UCSD-AML1 (cell line): ENCODE measurements around the gene TMEM255B.
"Not testable (repeated sequence)": the region's sequence is repeated elsewhere in the genome, so short reads cannot be mapped to it uniquely, and the experiment has no call there.

Source experiments
- DNase-seq: peaks from one replicate; lab custom pipeline; 2025; ENCODE audit not compliant: unreplicated experiment; lab: John Stamatoyannopoulos, UW

The TMEM255B gene

DNA sequence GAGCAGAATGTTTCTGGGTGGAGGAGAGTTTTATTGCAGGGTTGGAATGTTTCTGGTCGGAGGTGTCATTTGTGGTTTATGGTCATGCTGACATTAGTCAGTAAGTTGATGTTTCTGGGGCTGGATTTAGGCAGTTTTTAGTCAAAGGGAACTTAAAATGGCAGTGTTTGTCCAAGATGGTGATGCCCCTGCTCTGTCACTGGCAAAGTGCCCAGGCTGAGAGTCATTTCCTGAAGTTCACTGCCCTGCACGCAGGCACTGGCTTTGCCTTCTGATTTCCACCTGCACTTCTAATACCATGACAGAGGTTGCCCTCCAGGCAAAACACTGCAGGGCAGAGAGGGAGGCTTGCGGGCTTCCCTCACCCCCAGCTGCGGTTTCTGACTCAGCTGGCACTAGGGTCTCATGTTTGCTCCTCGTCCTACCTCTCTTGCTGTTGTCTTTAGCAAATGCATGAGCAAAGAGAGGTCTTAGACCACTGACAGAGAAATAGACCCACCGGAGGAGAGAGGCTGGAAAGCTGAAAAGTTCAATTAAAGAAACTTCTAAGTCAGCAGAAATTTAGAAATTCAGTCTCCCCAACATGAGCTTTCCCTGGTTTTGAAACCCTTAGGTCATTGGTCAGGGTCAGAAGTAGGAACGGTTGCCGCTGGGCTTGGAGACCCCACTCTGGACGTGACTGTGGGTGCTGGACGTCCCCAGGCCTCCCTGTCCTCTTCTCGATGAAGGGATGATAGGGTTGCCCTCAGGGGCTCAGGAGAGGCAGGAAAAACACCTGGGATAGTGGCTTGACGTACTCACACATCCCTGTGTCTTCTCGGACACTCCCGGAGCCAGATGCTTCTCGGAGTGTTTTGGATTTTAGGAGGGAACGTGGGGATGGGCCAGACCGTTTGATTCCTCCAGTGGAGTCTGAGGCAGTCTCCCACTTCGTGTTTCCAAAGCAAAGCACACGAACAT lies 26.3 kb downstream of the TMEM255B start:
- no peak for DNase-seq

DNA sequence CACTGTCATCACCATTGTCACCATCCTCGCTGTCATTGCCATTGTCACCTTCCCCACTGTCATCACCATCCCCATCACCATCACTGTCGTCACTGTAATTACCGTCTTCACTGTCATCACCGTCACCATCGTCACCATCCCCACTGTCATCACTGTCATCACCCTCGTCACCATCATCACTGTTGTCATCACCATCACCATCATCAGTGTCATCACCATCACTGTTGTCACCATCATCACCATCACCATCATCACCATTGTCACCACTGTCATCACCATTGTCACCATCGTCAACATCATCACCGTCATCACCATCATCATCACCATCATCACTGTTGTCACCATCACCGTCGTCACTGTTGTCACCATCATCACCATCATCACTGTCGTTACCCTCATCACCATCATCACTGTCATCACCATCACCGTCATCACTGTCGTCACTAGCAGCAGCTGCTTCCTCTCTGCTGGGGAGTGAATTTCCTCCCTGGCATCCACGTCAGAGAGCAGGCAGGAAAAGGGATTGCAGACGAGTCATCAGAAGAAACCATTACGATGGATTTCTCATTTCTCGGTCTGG lies 27.3 kb downstream of the TMEM255B start:
- DNase-seq = no peak

DNA sequence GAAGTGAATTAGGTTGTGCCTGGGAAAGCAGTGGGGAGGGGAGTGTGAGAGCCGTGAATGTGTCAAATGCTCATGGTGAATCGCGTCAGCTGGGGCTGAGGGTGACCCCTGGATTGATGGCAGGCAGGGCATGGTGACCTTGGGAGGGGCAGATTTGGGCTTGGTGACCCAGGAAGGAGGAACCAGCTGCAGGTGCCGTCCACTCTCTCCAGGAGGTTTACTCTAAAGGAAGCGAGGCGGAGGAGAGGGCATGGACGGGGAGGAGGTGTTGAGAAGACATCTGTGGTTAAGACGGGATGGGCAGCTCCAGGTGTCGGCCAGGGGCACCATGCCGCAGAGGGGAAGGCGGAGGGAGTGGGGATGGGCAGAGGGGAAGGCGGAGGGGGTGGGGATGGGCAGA lies 28.7 kb downstream of the TMEM255B start:
- DNase-seq = no peak

DNA sequence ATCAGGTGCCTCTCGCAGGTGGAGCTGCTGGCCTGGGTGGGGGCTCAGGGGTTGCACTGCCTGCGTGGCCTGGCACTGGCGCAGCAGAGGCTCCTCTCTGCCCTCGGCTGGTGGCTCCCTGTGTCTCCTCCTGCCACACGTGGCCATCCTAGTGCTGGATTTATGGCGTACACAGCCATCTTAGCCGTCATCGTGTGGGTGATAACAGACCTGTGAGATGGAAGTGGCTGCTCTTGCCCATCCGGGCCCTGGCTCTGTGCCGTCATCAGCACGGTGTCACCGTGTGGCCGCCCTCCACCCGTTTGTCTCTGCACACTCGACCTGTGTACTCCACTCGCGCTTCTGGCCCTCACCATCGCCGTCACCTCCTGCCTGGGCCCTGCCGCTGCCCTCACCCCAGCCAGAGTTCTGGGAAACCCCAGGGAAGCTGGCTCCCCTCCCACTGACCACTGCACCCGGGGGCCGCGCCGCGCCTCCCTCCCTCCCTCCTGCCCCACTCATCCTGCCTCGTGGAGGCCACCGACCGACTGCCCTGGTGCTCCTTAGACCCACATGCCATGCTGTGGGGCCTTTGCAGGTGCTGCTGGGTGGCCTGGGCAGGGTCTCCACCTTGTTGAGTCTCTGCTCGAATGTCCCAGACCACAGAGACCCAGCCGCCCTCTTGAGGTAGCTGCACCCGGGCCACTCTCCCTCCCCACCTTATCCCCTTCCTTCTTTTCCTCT lies 29.5 kb downstream of the TMEM255B start:
- no peak for DNase-seq

DNA sequence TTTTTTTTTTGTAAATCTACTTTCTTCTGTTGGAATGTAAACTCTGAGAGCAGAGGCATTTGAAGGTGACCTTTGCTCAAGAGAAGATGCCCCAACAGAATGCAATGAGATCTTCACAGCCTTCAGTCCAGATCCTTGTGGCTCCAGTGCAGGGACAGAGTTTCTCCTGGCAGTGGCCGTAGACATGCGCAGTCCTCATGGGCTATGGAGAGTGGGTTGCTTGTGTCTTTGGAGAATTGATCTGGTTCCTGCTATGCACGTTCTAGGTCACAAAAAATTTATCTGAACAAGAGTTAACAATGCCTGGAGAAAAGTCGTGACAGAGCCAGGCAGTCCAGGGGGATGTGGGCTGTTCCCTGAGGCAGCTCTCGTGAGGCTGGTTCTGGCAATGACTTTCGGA lies 30.1 kb downstream of the TMEM255B start:
- no peak for DNase-seq

DNA sequence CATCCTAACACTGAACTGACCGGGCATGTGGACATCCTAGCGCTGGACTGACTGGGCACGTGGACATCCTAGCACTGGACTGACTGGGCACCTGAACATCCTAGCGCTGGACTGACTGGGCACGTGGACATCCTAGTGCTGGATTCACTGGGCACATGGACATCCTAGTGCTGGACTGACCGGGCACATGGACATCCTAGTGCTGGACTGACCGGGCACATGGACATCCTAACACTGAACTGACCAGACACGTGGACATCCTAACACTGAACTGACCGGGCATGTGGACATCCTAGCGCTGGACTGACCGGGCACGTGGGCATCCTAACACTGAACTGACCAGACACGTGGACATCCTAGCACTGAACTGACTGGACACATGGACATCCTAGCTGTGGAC lies 30.9 kb downstream of the TMEM255B start:
- not testable (repeated sequence) for DNase-seq

DNA sequence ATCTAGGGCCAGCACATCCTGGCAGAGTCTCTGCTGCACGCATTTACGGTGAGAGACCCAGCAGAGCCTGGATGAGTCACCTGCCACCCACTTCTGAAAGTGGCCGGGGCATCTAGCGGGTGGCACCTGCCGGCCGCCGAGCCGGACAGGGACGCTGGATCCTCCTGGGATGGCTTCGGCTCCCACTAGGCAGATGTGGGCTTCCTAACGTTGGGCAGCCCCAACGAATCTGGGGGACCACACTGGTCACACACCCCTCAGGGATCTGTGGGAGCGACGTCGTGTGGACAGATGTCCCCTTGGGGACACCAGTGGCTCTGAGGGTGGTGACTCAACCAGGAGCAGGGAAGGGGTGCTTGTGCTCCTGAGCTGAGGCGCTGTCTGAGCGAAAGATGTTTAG lies 32.2 kb downstream of the TMEM255B start:
- no peak for DNase-seq

DNA sequence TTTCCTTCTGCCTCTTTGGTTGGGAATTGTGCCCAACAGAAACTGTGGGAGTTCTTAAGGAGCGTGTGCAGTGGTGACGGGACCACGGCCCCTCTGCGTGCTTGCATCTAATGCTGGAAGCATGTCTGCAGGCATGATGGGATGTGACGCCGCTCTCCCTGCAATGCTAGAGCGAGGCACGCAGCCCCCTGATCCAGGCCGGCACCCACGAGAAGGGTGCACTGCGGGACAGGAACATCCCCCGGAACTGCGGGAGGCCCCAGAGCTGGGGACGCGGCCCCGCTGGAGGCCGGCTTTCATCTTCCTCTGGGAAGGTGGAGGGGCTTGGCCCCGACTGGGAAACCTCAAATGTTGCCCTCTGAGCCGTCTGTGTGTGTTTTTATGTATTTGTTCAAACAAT lies 32.7 kb downstream of the TMEM255B start:
- no peak for DNase-seq

DNA sequence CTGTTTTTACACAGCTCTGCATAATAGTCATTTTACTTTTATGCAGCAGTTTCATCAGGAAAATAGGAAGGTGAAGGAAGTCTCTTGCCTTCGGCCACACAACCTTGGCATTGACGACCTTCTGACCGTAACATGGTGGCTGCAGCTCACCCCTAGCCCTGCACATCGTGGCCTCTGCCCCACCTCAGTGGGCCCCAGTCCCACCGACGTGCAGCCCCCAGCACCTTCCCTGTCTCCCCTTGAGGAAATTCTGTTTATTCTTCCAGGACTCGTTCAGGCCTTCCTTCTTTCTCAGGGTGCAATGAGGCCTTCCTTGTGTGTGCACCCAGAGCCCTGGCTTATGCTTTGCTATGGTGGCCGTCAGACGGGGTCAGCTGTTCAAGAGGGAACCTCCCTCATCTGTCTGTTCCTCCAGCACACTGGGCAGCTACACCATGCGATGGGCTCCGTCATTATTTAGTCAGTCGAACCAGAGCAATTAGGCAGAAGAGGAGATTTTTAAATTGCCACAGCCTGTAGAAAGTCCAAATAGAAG lies 33.3 kb downstream of the TMEM255B start:
- no peak for DNase-seq

DNA sequence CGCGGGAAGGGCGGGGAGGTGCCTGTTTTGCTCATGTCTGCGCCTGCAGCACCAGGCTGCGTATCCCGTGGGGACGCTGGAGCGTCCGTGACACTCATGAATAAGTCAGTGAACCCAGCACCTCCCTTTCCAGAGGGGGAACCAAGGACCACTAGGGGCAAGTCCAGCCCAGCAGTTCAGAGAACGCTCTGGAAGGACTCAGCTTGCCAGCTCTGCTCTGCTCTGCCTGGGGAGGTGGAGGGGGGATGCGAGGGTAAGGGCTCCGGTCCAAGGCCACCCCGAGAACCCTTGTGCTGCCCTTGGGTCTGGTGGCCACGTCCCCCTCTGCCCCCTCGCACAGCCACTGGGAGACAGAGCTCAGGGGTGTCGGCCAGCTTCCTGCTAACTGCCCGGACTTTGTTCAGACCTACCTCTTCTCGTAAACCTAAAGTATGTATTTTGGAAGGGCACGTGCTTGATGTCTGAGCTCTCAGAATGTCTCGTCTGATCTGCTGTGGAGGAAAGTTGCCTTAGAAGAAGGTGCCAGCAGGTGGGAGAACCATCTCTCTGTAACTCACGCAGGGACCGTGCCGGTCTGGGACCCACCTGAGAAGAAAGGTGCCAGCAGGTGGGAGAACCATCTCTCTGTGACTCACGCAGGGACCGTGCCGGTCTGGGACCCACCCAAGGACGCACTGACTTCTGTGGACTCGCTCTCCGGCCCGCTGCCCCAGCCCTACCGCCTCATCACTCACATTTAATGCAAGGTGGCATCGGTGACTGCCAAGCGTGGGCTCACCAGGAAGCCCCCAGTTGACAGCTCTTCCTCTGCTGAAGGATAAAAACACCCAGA lies 34.1 kb downstream of the TMEM255B start:
- no peak for DNase-seq

DNA sequence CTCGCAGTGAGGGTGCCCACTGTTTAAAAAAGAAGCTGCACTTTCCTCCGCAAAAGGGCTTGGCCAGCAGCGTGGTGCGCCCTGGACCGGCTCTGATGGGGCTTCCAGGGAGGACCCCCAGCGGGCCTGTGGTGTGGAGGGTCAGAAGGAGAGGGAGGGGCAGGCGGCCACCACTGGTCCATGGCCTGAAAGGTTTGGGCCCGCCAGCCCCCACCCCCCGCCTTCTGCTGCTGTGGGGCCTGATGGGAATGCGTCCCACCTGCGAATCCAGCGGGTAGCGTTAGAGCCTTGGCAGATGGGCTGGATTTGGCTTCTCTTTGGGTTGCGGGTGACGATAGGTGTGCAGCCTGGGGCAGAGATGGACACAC lies 34.7 kb downstream of the TMEM255B start:
- DNase-seq = no peak

DNA sequence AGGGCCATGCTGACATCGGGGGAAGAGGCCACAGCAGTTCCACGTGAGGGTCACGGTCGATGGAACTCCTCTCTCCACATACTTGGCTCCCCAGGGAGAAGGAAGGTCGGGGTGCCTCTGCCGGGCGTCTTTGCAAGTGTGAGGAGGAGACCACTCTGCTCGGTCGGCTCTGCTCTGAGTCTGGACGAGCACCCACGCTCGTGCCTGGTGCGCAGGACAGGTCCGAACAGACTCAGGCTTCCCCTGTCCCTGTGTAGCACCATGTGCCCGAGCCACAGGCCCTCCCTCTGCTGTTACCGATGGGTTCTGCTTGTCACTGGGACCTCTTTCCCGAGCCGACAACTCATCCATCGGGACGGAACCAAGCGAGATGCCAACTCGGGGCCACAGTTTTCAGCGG lies 35.1 kb downstream of the TMEM255B start:
- DNase-seq = no peak

DNA sequence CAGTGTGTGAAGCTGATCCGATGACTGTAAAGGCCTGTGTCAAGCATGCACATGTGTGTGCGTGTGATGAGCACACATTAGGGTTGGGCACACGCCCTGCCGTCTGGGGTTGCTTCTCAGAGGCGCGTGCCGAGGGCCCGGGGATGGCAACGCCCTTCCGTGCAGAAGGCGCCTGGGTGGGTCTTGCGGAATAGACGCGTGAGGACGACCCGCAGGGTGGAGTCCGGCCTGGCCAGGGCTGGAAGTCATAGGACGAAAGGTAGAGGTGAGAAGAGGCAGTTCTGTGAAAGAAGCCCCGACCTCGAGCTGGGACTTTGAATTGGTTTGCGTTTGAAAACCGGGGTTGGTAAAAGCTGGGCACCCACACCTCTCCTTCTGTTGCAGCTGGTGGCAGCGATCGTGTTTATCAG lies 35.7 kb downstream of the TMEM255B start:
- DNase-seq = no peak

DNA sequence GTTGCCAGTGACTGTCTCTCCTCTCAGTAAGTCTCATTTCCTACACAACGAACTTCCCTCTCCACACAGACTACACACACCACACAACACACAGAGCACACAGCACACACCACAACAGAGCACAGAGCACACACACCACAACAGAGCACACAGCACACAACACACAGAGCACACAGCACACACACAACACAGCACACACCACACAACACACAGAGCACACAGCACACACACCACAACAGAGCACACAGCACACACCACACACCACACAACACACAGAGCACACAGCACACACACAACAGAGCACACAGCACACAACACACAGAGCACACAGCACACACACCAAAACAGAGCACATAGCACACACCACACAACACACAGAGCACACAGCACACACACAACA lies 36.3 kb downstream of the TMEM255B start:
- DNase-seq = not testable (repeated sequence)

DNA sequence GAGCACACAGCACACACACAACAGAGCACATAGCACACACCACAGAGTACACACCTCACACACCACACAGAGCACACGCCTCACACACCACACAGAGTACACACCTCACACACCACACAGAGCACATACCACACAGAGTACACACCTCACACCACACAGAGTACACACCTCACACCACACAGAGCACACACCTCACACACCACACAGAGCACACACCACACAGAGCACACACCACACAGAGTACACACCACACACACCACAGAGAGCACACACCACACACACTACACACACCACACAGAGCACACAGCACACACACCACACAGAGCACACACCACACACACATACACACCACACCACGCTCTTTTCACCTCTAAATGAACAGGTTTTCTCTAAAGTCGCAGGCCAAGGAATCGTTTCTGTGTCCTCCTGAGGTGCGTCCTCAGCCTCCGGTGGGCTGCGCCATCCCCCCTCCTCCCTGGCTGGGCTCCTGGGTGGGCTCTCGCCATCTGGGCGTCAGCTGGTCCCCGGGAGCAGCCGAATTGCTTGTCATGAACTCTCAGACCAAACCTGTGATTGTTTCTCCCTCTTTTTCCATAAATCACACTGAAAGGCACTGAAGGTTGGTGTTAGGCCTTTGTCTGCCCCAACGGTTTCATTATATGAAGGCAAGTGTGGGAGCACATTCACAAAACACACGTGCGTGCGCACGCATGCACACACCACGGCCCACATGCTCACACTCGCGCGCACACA lies 37.4 kb downstream of the TMEM255B start:
- no peak for DNase-seq

DNA sequence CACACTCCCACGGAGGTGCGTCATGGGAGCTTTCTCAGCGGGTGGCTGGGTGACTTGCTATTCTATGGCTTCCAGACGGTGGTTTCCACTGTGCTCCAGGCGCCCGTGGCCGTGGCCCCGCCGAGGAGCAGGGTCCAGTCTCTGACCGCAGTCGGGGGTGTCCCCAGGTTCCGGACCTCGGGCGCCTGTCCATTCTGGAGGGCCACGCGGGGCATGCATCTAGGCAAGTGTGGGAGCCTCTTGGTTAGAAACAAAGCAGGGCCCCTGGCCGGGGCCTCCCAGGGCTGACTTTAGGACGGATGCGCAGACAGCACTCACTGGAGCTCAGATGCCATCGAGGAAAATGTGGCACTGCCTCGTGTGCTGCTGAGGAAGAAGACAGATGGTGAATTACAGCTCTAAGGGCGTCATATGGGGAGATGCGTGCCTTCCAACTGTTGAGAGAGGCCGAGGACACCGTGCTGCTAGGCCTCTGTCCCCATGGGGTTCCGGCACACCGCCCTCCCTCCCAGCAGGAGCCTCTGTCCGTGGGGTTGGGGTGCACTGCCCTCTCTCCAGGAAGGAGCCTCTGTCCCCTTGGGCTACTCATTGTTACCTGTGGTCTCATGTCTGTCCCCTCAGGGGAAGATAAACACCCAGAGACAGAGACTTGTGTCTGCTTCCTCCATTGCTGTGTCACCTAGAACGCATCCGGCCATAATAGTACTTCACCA lies 38.1 kb downstream of the TMEM255B start:
- no peak for DNase-seq

DNA sequence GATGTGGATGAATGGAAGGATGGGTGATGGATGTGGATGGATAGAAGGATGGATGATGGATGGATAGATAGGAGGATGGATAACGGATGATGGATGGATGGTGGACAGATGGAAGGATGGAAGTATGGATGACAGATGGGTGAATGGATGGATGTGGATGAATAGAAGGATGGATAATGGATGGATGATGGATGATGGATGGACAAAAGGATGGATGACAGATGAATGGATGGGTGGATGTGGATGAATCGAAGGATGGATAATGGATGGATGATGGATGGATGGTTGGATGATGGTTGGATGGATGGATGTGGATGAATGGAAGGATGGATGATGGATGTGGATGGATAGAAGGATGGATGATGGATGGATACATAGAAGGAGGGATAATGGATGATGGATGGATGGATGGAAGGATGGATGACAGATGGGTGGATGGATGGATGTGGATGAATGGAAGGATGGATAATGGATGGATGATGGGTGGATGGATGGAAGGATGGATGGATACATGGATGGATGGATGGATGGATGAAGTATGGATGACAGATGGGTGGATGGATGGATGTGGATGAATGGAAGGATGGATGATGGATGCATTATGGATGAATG lies 39.3 kb downstream of the TMEM255B start:
- DNase-seq = no peak

DNA sequence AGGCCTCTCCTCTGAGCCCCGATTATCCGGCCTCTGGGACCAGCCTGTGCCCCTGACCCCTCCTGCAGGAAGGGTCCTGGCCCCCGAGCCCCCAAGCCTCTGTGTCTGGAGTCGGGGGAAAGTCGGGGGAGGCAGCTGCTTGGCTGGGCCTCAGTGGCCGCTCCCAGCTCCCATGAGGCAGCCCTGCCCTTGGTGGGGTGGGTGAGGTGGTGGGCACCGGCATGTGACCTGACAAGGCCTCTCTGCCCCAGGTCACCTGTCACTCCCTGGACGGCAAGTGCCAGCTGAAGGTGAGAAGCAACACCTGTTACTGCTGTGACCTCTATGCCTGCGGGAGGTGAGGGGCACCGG lies 41.5 kb downstream of the TMEM255B start:
- no peak for DNase-seq

DNA sequence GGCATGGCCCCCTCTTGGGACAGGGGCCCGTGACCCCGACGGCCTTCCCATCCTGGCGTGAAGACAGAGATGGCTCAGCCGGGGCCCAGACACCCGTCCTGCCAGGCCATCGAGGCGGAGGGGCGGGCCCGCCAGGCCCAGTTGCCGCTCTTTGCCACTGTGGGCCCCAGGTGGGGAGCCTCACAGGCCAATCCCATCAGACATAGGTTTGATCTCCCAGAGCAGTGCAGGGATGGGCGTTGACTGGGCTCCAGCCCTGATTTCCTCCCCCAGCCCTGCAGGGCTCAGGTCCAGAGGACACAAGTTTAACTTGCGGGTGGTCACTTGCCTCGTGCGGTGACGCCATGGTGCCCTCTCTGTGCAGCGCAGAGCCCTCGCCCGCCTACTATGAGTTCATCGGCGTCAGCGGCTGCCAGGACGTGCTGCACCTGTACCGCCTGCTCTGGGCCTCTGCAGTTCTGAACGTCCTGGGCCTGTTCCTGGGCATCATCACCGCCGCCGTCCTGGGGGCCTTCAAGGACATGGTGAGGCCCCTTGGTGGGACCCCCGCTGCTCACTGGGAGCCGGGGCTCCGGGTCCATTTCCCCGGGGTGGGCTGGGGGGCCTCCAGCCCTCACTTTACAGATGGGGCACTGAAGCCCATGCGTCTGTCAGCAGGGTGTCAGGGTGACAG lies 42.4 kb downstream of the TMEM255B start:
- DNase-seq = no peak
